ENCODE data around the gene DNMT3A. TPM values are rescaled to one million over a fixed set of nuclear protein-coding genes. Genes with fewer than 3 reads are reported as not detected.

DNMT3A gene
- total RNA-seq, 2 donors from 2014 or later = 8.9 to 32.2 TPM

GRCh38 chr2:25190536-25190935 lies 151.2 kb downstream of the DNMT3A start:
- H3K36me3 Mint-ChIP-seq = no peaks in the 10 kb centered on the region
- no peak overlapping the region for H3K27ac Mint-ChIP-seq
- H3K4me1 Mint-ChIP-seq (ENCODE audit: low read depth in 2 of 2) = peaks cover 0 to 2% of the 10 kb centered on the region in 2 donors

GRCh38 chr2:25188405-25188804 lies 153.3 kb downstream of the DNMT3A start:
- no peak overlapping the region for H3K27ac Mint-ChIP-seq
- no peaks in the 10 kb centered on the region for H3K36me3 Mint-ChIP-seq
- H3K9me3 Mint-ChIP-seq = no peaks in the 10 kb centered on the region
- no peak for ATAC-seq
- H3K4me3 Mint-ChIP-seq = no peak overlapping the region
- peaks cover 0 to 2% of the 10 kb centered on the region in 2 donors for H3K4me1 Mint-ChIP-seq (ENCODE audit: low read depth in 2 of 2)
- peaks cover 8 to 10% of the 10 kb centered on the region in 2 donors for H3K27me3 Mint-ChIP-seq
- DNase-seq (ENCODE audit: low spot score) = no peak

More at GRCh38 chr2:25190536-25190935, 151.2 kb downstream of the DNMT3A start:
- DNase-seq (ENCODE audit: low spot score) (no peak), ATAC-seq (no peak)
- Mint-ChIP-seq H3K27me3 (peaks cover 0 to 2% of the 10 kb centered on the region in 2 donors), H3K4me3 (no peak overlapping the region), H3K9me3 (no peaks in the 10 kb centered on the region)

GRCh38 chr2:25187729-25188350 lies 153.9 kb downstream of the DNMT3A start:
- H3K4me1 Mint-ChIP-seq (ENCODE audit: low read depth in 2 of 2) = peaks cover 0 to 2% of the 10 kb centered on the region in 2 donors
- no peaks in the 10 kb centered on the region for H3K9me3 Mint-ChIP-seq
- no peak overlapping the region for H3K27ac Mint-ChIP-seq
- DNase-seq (ENCODE audit: low spot score) (no peak), ATAC-seq (no peak)
- peaks cover 8 to 10% of the 10 kb centered on the region in 2 donors for H3K27me3 Mint-ChIP-seq
- no peak overlapping the region for H3K4me3 Mint-ChIP-seq
- H3K36me3 Mint-ChIP-seq = no peaks in the 10 kb centered on the region

GRCh38 chr2:25184254-25184653 lies 157.5 kb downstream of the DNMT3A start:
- no peak overlapping the region for H3K4me3 Mint-ChIP-seq
- ATAC-seq = peak in 1 of 2 donors; percentile 59
- no peak for DNase-seq (ENCODE audit: low spot score)
- H3K27me3 Mint-ChIP-seq = peaks cover 14 to 15% of the 10 kb centered on the region in 2 donors
- no peaks in the 10 kb centered on the region for H3K9me3 Mint-ChIP-seq
- peaks cover 0 to 2% of the 10 kb centered on the region in 2 donors for H3K4me1 Mint-ChIP-seq (ENCODE audit: low read depth in 2 of 2)
- no peaks in the 10 kb centered on the region for H3K36me3 Mint-ChIP-seq
- H3K27ac Mint-ChIP-seq = peak overlapping the region in 1 of 2 donors; percentile 3

- Mint-ChIP-seq H3K9me3 (no peaks in the 10 kb centered on the region), H3K27ac (no peak overlapping the region), H3K4me3 (no peak overlapping the region), H3K36me3 (no peaks in the 10 kb centered on the region), H3K27me3 (peaks cover 28 to 31% of the 10 kb centered on the region in 2 donors), H3K4me1 (ENCODE audit: low read depth in 2 of 2) (no peaks in the 10 kb centered on the region)
- ATAC-seq = no peak
- no peak for DNase-seq (ENCODE audit: low spot score)
These were observed 162.7 kb downstream of the DNMT3A start for GRCh38 chr2:25178976-25179375.

Other genes with a start within 250 kb of the DNMT3A start
- 1 to 10 TPM; 3.4 to 5.2 TPM for gene POMC, start 173.3 kb downstream of the DNMT3A start, total RNA-seq